Measurements from ENCODE around the gene PCBD2.
"Not testable (repeated sequence)": the region's sequence is repeated elsewhere in the genome, so short reads cannot be mapped to it uniquely, and the experiment has no call there.

PCBD2 gene

GRCh38 chr5:134964359-134965270, 59.7 kb downstream of the PCBD2 start:
- DNase-seq: no peak

GRCh38 chr5:134965271-134965825, 60.4 kb downstream of the PCBD2 start:
- DNase-seq: no peak

GRCh38 chr5:134967607-134968006, 62.7 kb downstream of the PCBD2 start, which contains the start of gene CATSPER3:
CATSPER3 (plus strand) TSS chr5:134967907; CDS start chr5:134967992, 85 bp downstream.
- DNase-seq: no peak

- DNase-seq: no peak
These were observed 63.1 kb downstream of the PCBD2 start for GRCh38 chr5:134968055-134968454.

GRCh38 chr5:134969166-134969565, 64.2 kb downstream of the PCBD2 start:
- DNase-seq: no peak

- no peak for DNase-seq
These were observed 70.3 kb downstream of the PCBD2 start for GRCh38 chr5:134975078-134975715.

- DNase-seq: no peak
These were observed 70.9 kb downstream of the PCBD2 start for GRCh38 chr5:134975843-134976242.

GRCh38 chr5:134976841-134977240, 71.9 kb downstream of the PCBD2 start:
- no peak for DNase-seq

GRCh38 chr5:134979416-134979815, 74.5 kb downstream of the PCBD2 start:
- DNase-seq: no peak

- no peak for DNase-seq
These were observed 77.3 kb downstream of the PCBD2 start for GRCh38 chr5:134982230-134982629.

- no peak for DNase-seq
These were observed 84.4 kb downstream of the PCBD2 start for GRCh38 chr5:134989266-134989830.

GRCh38 chr5:134990183-134990582, 85.3 kb downstream of the PCBD2 start:
- not testable (repeated sequence) for DNase-seq

GRCh38 chr5:134992148-134992547, 87.2 kb downstream of the PCBD2 start:
- DNase-seq: no peak

GRCh38 chr5:134993161-134993560, 88.2 kb downstream of the PCBD2 start:
- DNase-seq: no peak

GRCh38 chr5:134994560-134995156, 89.7 kb downstream of the PCBD2 start:
- no peak for DNase-seq

GRCh38 chr5:134995850-134996402, 91.0 kb downstream of the PCBD2 start:
- no peak for DNase-seq

- DNase-seq: no peak
These were observed 92.1 kb downstream of the PCBD2 start for GRCh38 chr5:134997015-134997414.

- not testable (repeated sequence) for DNase-seq
These were observed 93.1 kb downstream of the PCBD2 start for GRCh38 chr5:134998068-134998467.

GRCh38 chr5:135004376-135004775, 99.4 kb downstream of the PCBD2 start:
- no peak for DNase-seq

- no peak for DNase-seq
These were observed 100.1 kb downstream of the PCBD2 start for GRCh38 chr5:135005076-135005475.

GRCh38 chr5:135007305-135007704, 102.4 kb downstream of the PCBD2 start:
- DNase-seq: no peak

GRCh38 chr5:135007749-135008363, 102.9 kb downstream of the PCBD2 start:
- DNase-seq: no peak
